Psoas muscle (tissue), 8 donors: ENCODE measurements around the gene ZFPL1. TPM values are rescaled to one million over a fixed set of nuclear protein-coding genes. Genes with fewer than 3 reads are reported as not detected.

Source experiments
- ATAC-seq, 4 donors: fragments of 200-7000 bp; cut with Tn5 transposase; one replicate each; pipeline ENCODE4 v1.9.1; 2020; ENCODE audit warnings: moderate library complexity in 3 of 4, mild to moderate bottlenecking in 2 of 4
- DNase-seq, 2 donors: peaks; one replicate each; pipeline ENCODE4 v3.0.0-alpha.2; 2020
- H3K27ac ChIP-seq: fragments of 200-600 bp; one replicate; pipeline ENCODE4 v1.8.0; 2022
- H3K27me3 ChIP-seq, 3 donors: fragments of 200-600 bp in 1 of 3; one replicate each; pipeline versions ENCODE4 v1.6.1 to v1.8.0; 2013 to 2022; ENCODE audit warnings: low read length in 2 of 3, mild to moderate bottlenecking in 2 of 3, moderate library complexity in 1 of 3; ENCODE audit not compliant: insufficient read depth in 3 of 3
- H3K36me3 ChIP-seq, 2 donors: fragments of 200-600 bp in 1 of 2; one replicate each; pipeline versions ENCODE4 v1.6.1 to v1.8.0; 2013 to 2022; ENCODE audit warnings: low read depth in 1 of 2, mild to moderate bottlenecking in 1 of 2, moderate library complexity in 1 of 2; ENCODE audit not compliant: insufficient read depth in 1 of 2
- H3K4me1 ChIP-seq: fragments of 200-600 bp; one replicate; pipeline ENCODE4 v1.8.0; 2022
- H3K4me3 ChIP-seq: fragments of 200-600 bp; one replicate; pipeline ENCODE4 v1.8.0; 2022; ENCODE audit warnings: mild to moderate bottlenecking
- H3K9me3 ChIP-seq: fragments of 200-600 bp; one replicate; pipeline ENCODE4 v1.8.0; 2022
- WGBS, 3 donors: extraction: QIAGEN DNeasy Blood & Tissue Kit; methylation state at CpG; one replicate each; pipeline versions ENCODE4 v1.1.6 to v1.1.7; 2013; 5-methylcytosine and 5-hydroxymethylcytosine counted together
- intact Hi-C, 2 donors: fragments of 100-400 bp; cut with DNase I; formaldehyde crosslinking; loops; one replicate each; pipeline versions ENCODE4 v1.11.0 to v1.14.2; 2022
- polyA plus RNA-seq, 3 donors: library from polyadenylated mRNA; stranded (reverse); fragments of 200-250 nt; gene quantifications; one replicate each; pipeline ENCODE4 v1.2.3, GENCODE V29; 2013
- total RNA-seq, 4 donors: library from RNA; stranded (reverse); fragmentation: NEBNext Ultra II Directional in 2 of 4; extraction: Animal tissue kit (Norgen Biotek cat#: 25700) in 2 of 4; gene quantifications; one replicate each; pipeline versions ENCODE4 v1.2.1 to v1.2.4, GENCODE V29; 2021 to 2023
- TF ChIP-seq, protein P1 (sequence below): fragments of 200-600 bp; IDR thresholded peaks from one replicate; pipeline ENCODE4 v1.8.0; 2022; ENCODE audit warnings: antibody characterized with exemption
- donor health status: healthy with polysubstance abuse.
- donor health status: DM: no; HTN: no; CAD: no; lungs with moderate emphysema.
- donor health status: Bipolar disorder and iron deficiency.
- donor health status: healthy.
- donor health status: DM: yes; HTN: yes; CAD: no.
- donor health status: DM: no; HTN: no; CAD: no.
- donor health status: DM: no; HTN: no; CAD: no.
- donor health status: DM: yes; HTN: yes; CAD: no.

The ZFPL1 gene
- total and polyA plus RNA-seq, 7 donors: 22.1 to 55.9 (median 29.3) TPM

DNA sequence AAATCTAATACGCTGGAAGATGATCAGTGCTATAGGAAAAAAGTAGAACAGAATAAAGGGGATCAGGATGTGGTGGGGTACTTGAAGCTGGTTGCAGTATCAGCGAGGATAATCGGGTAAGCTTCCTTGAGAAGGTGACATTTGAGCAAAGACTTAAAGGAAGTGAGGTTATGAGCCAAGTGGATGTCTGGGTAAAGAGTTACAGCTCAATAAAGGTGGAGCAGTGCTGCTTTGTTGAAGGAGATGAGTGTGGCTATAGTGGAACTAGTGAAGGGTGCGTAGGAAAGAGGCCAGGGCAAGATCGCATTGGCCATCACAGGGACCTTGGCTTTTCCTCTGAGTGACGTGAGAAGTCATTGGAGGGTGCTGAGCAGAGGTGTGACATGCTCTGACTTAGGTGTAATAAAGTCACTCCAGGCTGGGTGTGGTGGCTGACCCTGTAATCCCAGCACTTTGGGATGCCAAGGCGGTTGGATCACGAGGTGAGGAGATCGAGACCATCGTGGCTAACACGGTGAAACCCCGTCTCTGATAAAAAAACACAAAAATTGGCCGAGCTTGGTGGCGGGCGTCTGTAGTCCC is 52.6 kb downstream of the ZFPL1 start:
- intact Hi-C loops: no loop called here
- Histone ChIP-seq H3K4me1 (peaks cover 31% of the 10 kb centered on the region), H3K27me3 (no peaks in the 10 kb centered on the region), H3K36me3 (peaks cover 3 to 16% of the 10 kb centered on the region in 2 donors), H3K4me3 (no peak overlapping the region), H3K9me3 (no peaks in the 10 kb centered on the region), H3K27ac (peak overlapping the region; percentile 96)
- WGBS, 3 donors: 79 to 87% (median 81%) methylated on average over 15 of the region's 15 CpGs
- DNase-seq: no peak
- ATAC-seq: no peak
- TF ChIP-seq, protein P1, sequence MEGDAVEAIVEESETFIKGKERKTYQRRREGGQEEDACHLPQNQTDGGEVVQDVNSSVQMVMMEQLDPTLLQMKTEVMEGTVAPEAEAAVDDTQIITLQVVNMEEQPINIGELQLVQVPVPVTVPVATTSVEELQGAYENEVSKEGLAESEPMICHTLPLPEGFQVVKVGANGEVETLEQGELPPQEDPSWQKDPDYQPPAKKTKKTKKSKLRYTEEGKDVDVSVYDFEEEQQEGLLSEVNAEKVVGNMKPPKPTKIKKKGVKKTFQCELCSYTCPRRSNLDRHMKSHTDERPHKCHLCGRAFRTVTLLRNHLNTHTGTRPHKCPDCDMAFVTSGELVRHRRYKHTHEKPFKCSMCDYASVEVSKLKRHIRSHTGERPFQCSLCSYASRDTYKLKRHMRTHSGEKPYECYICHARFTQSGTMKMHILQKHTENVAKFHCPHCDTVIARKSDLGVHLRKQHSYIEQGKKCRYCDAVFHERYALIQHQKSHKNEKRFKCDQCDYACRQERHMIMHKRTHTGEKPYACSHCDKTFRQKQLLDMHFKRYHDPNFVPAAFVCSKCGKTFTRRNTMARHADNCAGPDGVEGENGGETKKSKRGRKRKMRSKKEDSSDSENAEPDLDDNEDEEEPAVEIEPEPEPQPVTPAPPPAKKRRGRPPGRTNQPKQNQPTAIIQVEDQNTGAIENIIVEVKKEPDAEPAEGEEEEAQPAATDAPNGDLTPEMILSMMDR: no peak

Other genes with a start within 250 kb of the ZFPL1 start
- 1 to 10 TPM in 1 of 4 donors, under 1 TPM in 2, not detected in 1; 0.05 to 2.2 (median 0.08) TPM for gene CDC42BPG, start 239.6 kb upstream of the ZFPL1 start, total RNA-seq
- under 1 TPM; 0.04 to 0.06 (median 0.05) TPM for gene CDC42BPG, start 239.6 kb upstream of the ZFPL1 start, polyA plus RNA-seq
- gene EHD1, start 205.6 kb upstream of the ZFPL1 start, total RNA-seq: 10 to 100 TPM; 34.7 to 71.0 (median 61.1) TPM
- 100 to 1,000 TPM in 1 of 3 donors, 10 to 100 TPM in 2; 23.5 to 174 (median 30.9) TPM for gene EHD1, start 205.6 kb upstream of the ZFPL1 start, polyA plus RNA-seq
- 10 to 100 TPM; 19.5 to 21.6 (median 20.6) TPM for gene ATG2A, start 167.0 kb upstream of the ZFPL1 start, total RNA-seq
- 10 to 100 TPM; 11.0 to 17.9 (median 15.4) TPM for gene ATG2A, start 167.0 kb upstream of the ZFPL1 start, polyA plus RNA-seq
- 10 to 100 TPM; 13.2 to 21.9 (median 18.1) TPM for gene PPP2R5B, start 159.5 kb upstream of the ZFPL1 start, total RNA-seq
- 10 to 100 TPM; 14.9 to 36.1 (median 16.8) TPM for gene PPP2R5B, start 159.5 kb upstream of the ZFPL1 start, polyA plus RNA-seq
- gene GPHA2, start 148.3 kb upstream of the ZFPL1 start, total RNA-seq: not detected
- not detected for gene GPHA2, start 148.3 kb upstream of the ZFPL1 start, polyA plus RNA-seq
- not detected for gene MAJIN, start 112.1 kb upstream of the ZFPL1 start, total RNA-seq
- gene MAJIN, start 112.1 kb upstream of the ZFPL1 start, polyA plus RNA-seq: not detected
- gene BATF2, start 87.3 kb upstream of the ZFPL1 start, total RNA-seq: 1 to 10 TPM; 1.7 to 2.5 (median 2.4) TPM
- gene BATF2, start 87.3 kb upstream of the ZFPL1 start, polyA plus RNA-seq: 1 to 10 TPM; 2.3 to 8.4 (median 3.4) TPM
- 100 to 1,000 TPM; 109 to 171 (median 145) TPM for gene ARL2, start 70.1 kb upstream of the ZFPL1 start, total RNA-seq
- 100 to 1,000 TPM; 119 to 168 (median 154) TPM for gene ARL2, start 70.1 kb upstream of the ZFPL1 start, polyA plus RNA-seq
- 10 to 100 TPM; 15.6 to 21.7 (median 18.7) TPM for gene SNX15, start 56.8 kb upstream of the ZFPL1 start, total RNA-seq
- gene SNX15, start 56.8 kb upstream of the ZFPL1 start, polyA plus RNA-seq: 10 to 100 TPM; 26.7 to 66.5 (median 30.3) TPM
- 10 to 100 TPM in 1 of 4 donors, 1 to 10 TPM in 3; 8.4 to 12.3 (median 9.1) TPM for gene SAC3D1, start 43.0 kb upstream of the ZFPL1 start, total RNA-seq
- gene SAC3D1, start 43.0 kb upstream of the ZFPL1 start, polyA plus RNA-seq: 10 to 100 TPM; 10.8 to 19.2 (median 12.9) TPM
- gene NAALADL1, start 25.7 kb upstream of the ZFPL1 start, total RNA-seq: 1 to 10 TPM in 2 of 4 donors, under 1 TPM in 2; 0.98 to 4.8 (median 1.9) TPM
- gene NAALADL1, start 25.7 kb upstream of the ZFPL1 start, polyA plus RNA-seq: 1 to 10 TPM; 1.3 to 3.7 (median 1.6) TPM
- 1 to 10 TPM in 1 of 4 donors, under 1 TPM in 3; 0.50 to 1.1 (median 0.87) TPM for gene CDCA5, start 182 bp upstream of the ZFPL1 start, total RNA-seq
- gene CDCA5, start 182 bp upstream of the ZFPL1 start, polyA plus RNA-seq: 1 to 10 TPM in 2 of 3 donors, under 1 TPM in 1; 0.28 to 1.6 (median 1.3) TPM
- 100 to 1,000 TPM in 1 of 4 donors, 10 to 100 TPM in 3; 82.2 to 105 (median 91.3) TPM for gene VPS51, start 12.0 kb downstream of the ZFPL1 start, total RNA-seq
- 100 to 1,000 TPM in 1 of 3 donors, 10 to 100 TPM in 2; 60.3 to 110 (median 85.8) TPM for gene VPS51, start 12.0 kb downstream of the ZFPL1 start, polyA plus RNA-seq
- 10 to 100 TPM in 2 of 4 donors, 1 to 10 TPM in 2; 5.1 to 13.5 (median 9.5) TPM for gene TM7SF2, start 27.6 kb downstream of the ZFPL1 start, total RNA-seq
- gene TM7SF2, start 27.6 kb downstream of the ZFPL1 start, polyA plus RNA-seq: 1 to 10 TPM; 3.2 to 7.8 (median 5.3) TPM
- gene ZNHIT2, start 33.5 kb downstream of the ZFPL1 start, total RNA-seq: 10 to 100 TPM in 2 of 4 donors, 1 to 10 TPM in 2; 8.6 to 16.1 (median 10.2) TPM
- 10 to 100 TPM; 21.7 to 25.7 (median 24.9) TPM for gene ZNHIT2, start 33.5 kb downstream of the ZFPL1 start, polyA plus RNA-seq
- 100 to 1,000 TPM; 465 to 641 (median 573) TPM for gene FAU, start 37.9 kb downstream of the ZFPL1 start, total RNA-seq
- 100 to 1,000 TPM; 639 to 798 (median 733) TPM for gene FAU, start 37.9 kb downstream of the ZFPL1 start, polyA plus RNA-seq
- 10 to 100 TPM; 31.4 to 36.7 (median 32.4) TPM for gene MRPL49, start 38.1 kb downstream of the ZFPL1 start, total RNA-seq
- 10 to 100 TPM; 29.0 to 54.1 (median 45.8) TPM for gene MRPL49, start 38.1 kb downstream of the ZFPL1 start, polyA plus RNA-seq
- gene SYVN1, start 50.3 kb downstream of the ZFPL1 start, total RNA-seq: 10 to 100 TPM; 26.5 to 56.1 (median 31.7) TPM
- 10 to 100 TPM; 20.2 to 33.5 (median 20.5) TPM for gene SYVN1, start 50.3 kb downstream of the ZFPL1 start, polyA plus RNA-seq
- gene SPDYC, start 86.0 kb downstream of the ZFPL1 start, total RNA-seq: not detected
- not detected for gene SPDYC, start 86.0 kb downstream of the ZFPL1 start, polyA plus RNA-seq
- gene CAPN1, start 97.7 kb downstream of the ZFPL1 start, total RNA-seq: 100 to 1,000 TPM in 1 of 4 donors, 10 to 100 TPM in 3; 72.4 to 105 (median 81.5) TPM
- 10 to 100 TPM; 65.7 to 97.4 (median 86.5) TPM for gene CAPN1, start 97.7 kb downstream of the ZFPL1 start, polyA plus RNA-seq
- gene POLA2, start 177.7 kb downstream of the ZFPL1 start, total RNA-seq: 1 to 10 TPM; 1.7 to 3.4 (median 3.0) TPM
- gene POLA2, start 177.7 kb downstream of the ZFPL1 start, polyA plus RNA-seq: 1 to 10 TPM; 2.1 to 5.8 (median 4.3) TPM
- 1 to 10 TPM; 4.9 to 7.3 (median 6.8) TPM for gene CDC42EP2, start 230.6 kb downstream of the ZFPL1 start, total RNA-seq
- 1 to 10 TPM; 2.7 to 5.9 (median 3.3) TPM for gene CDC42EP2, start 230.6 kb downstream of the ZFPL1 start, polyA plus RNA-seq
- gene DPF2, start 249.6 kb downstream of the ZFPL1 start, total RNA-seq: 10 to 100 TPM; 26.5 to 43.8 (median 40.6) TPM
- gene DPF2, start 249.6 kb downstream of the ZFPL1 start, polyA plus RNA-seq: 10 to 100 TPM; 24.8 to 39.2 (median 29.7) TPM